Mucosa of stomach (tissue), 1 donor: Measurements from ENCODE around the gene RGMA.
"Not testable (repeated sequence)": the region's sequence is repeated elsewhere in the genome, so short reads cannot be mapped to it uniquely, and the experiment has no call there.

Experiments used
- H3K27me3 ChIP-seq: one replicate; pipeline ENCODE4 v1.7.0; 2013; ENCODE audit warnings: mild to moderate bottlenecking, low read length; ENCODE audit not compliant: control insufficient read depth, insufficient read depth
- H3K36me3 ChIP-seq: one replicate; pipeline ENCODE4 v1.7.0; 2013; ENCODE audit warnings: low read length; ENCODE audit not compliant: control insufficient read depth, insufficient read depth
- H3K4me1 ChIP-seq: one replicate; pipeline ENCODE4 v1.7.0; 2013; ENCODE audit warnings: mild to moderate bottlenecking, low read length; ENCODE audit not compliant: control insufficient read depth, insufficient read depth
- H3K4me3 ChIP-seq: one replicate; pipeline ENCODE4 v1.7.0; 2013; ENCODE audit warnings: low read length
- H3K9ac ChIP-seq: one replicate; pipeline ENCODE4 v1.7.0; 2013; ENCODE audit warnings: mild to moderate bottlenecking, low read length, moderate library complexity
- H3K9me3 ChIP-seq: one replicate; pipeline ENCODE4 v1.7.0; 2013; ENCODE audit warnings: mild to moderate bottlenecking, low read length, moderate library complexity; ENCODE audit not compliant: control insufficient read depth
- donor health status: Pancreatic carcinoma.

Gene RGMA

DNA sequence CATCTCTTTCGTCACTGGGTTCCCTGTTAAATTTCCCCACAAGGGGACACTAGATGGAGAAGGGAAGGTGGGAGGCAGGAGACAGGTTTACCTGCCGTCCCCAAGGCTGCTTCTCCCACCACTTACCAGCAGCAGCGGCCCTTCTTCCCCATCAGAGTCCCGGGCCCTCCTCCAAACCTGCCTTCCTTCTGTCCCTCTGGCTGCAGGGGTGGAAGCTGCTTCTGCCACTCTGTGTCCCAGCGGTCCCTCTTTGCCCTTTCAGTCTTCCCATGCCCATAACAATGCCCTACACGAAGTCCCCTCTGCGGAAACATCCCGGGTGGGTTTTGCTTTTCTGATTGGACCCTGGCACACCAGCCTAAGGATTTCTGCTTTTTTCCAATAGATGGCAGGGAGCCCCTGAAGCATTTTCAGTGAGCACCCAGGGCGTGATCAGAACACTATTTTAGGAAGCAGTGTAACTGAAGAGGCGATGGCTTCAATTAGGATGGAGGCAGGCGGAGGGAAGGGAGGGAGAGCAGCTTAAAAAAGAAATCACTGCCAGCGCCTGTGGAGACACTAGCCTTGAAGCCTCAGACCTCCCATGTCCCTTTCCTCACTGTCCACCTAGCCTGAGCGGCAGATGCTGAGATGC, 26.3 kb downstream of the RGMA start:
- not testable (repeated sequence) for H3K27me3 ChIP-seq, H3K36me3 ChIP-seq, H3K9ac ChIP-seq, H3K9me3 ChIP-seq, H3K4me1 ChIP-seq, H3K4me3 ChIP-seq

DNA sequence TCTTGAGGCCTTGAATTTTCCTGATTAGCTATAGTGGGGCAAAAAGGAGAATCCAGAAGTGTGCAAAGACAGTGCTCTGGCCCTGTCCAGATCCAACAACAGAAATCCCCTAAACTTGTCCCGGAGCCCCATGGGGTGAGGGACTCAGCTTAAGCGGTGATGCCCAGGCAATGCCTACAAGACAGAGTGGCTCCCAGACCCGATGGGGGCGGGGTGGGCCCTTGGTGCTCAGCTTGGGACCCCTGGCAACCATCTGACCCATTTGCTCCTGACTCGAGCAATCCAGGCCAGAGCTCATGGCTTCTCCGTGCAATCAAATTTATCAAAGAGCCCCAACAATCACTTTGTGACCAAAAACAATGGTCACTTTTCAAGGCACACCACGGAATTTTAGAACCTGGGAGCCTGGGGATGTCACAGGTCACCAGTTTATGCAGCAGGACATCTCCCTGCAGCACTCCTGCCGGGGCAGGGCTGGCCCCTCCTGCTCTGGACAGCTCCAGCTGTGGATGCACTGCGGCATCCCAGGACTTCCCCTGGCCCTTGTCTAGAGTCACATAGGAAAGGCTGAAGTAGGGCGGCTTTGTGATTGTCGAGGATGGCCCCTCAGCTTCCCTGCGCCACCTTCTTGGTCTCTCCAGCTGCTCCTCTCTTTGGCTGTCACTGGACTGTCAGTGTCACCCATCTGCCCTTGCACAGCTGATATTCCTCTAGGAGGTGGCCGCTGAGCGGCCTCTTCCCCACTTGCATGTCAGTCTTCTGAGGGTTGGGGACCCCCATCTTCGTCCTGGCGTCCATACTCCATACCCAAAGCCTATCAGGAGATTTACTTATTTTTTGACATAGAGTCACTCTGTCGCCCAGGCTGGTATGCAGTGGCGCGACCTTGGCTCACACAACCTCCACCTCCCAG, 28.4 kb downstream of the RGMA start:
- H3K4me1 ChIP-seq: no peaks in the 10 kb centered on the region

DNA sequence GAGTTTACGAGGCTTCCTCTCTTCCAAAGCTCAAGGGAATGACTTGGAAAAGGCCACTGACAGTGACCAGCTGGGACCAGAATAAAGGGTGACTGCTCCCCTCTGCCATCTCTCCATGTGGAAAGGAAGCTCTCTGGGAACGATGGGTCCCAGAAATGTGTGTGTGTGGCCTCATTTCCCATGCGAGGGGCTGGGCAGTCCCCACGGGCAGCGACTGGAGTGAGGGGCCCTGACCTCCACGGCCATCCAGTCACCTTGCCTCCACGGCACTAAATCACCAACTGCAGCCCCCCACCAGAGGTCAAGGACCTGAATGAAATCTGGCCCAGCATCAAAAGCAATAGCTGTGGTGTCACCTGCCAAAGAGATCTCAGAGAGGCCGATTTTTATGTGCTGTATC, 29.6 kb downstream of the RGMA start:
- Histone ChIP-seq H3K9ac (no peak overlapping the region), H3K36me3 (no peaks in the 10 kb centered on the region), H3K4me3 (no peak overlapping the region), H3K27me3 (peaks cover 9% of the 10 kb centered on the region), H3K4me1 (no peaks in the 10 kb centered on the region), H3K9me3 (no peaks in the 10 kb centered on the region)

More for the DNA sequence above, 28.4 kb downstream of the RGMA start:
- H3K36me3 ChIP-seq: no peaks in the 10 kb centered on the region
- H3K27me3 ChIP-seq: peaks cover 10% of the 10 kb centered on the region
- no peak overlapping the region for H3K9ac ChIP-seq
- no peak overlapping the region for H3K4me3 ChIP-seq
- no peaks in the 10 kb centered on the region for H3K9me3 ChIP-seq

DNA sequence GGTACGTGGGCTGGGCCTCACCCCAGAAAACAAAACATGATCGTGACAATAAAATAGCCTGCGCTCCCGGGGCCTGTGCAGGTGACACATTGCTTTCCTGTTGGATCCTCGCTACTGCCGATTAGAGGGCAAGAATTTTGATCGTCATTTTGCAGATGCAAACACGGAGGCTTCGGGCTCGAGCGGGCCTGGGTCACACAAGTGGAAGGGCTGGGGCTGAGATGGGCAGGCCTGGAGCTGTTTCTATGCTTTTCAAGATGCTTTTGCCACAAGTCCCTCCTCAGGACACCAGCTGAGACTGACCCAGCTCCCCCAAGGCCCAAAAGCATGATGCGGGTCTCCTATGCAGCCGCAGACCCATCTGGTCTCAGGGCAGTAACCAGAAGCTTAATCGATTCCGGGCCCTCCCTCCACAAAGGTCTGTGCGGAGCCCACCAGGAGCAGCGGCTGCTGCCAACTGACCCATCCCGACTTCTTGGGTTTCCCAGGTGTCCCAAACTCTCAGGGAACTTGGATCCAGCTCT, 30.0 kb downstream of the RGMA start:
- Histone ChIP-seq H3K4me1 (no peaks in the 10 kb centered on the region), H3K9me3 (no peaks in the 10 kb centered on the region), H3K27me3 (peaks cover 4% of the 10 kb centered on the region), H3K9ac (no peak overlapping the region), H3K4me3 (no peak overlapping the region), H3K36me3 (no peaks in the 10 kb centered on the region)

DNA sequence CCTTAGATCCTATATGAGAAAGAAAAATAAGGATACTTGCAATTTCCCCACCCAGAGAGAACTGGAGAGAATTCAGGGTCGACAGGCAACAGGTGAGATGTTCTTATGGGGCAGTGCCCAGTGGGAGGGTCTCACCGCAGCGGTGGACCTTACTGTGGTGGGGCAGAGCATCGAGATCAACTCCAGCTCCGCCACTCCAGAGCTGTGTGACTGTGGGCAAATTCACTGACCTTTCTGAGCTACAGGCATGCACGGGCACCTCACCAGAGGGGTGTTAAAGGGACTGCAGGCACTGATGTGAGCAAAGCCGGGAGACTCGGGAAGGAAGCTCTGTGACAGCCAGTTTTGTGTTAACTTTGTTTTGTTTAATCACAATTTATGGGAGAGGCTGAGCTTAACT, 30.9 kb downstream of the RGMA start:
- Histone ChIP-seq H3K27me3 (peaks cover 5% of the 10 kb centered on the region), H3K9me3 (no peaks in the 10 kb centered on the region), H3K9ac (no peak overlapping the region), H3K4me3 (no peak overlapping the region), H3K36me3 (no peaks in the 10 kb centered on the region), H3K4me1 (no peaks in the 10 kb centered on the region)

DNA sequence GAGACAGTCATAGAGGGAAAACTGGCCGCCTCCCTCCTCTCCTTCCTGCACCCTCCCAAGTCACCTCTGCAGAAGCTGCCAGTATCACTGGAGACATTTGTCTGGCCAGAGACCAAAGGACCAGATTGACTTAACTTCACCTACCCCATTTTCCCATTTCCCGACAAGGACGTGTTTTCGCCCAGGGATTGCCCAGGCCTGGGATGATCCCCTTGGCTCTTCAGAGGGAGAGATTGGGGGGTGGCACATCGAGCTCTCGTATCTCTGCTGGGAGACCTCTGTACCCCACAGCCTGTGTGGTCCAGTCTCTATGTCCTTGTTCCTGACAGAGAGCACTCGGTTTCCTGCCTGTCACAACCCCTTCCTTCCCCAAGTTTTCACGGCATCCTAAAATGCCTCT, 31.4 kb downstream of the RGMA start:
- Histone ChIP-seq H3K27me3 (peaks cover 5% of the 10 kb centered on the region), H3K4me1 (no peaks in the 10 kb centered on the region), H3K4me3 (no peak overlapping the region), H3K36me3 (no peaks in the 10 kb centered on the region), H3K9ac (no peak overlapping the region), H3K9me3 (no peaks in the 10 kb centered on the region)

DNA sequence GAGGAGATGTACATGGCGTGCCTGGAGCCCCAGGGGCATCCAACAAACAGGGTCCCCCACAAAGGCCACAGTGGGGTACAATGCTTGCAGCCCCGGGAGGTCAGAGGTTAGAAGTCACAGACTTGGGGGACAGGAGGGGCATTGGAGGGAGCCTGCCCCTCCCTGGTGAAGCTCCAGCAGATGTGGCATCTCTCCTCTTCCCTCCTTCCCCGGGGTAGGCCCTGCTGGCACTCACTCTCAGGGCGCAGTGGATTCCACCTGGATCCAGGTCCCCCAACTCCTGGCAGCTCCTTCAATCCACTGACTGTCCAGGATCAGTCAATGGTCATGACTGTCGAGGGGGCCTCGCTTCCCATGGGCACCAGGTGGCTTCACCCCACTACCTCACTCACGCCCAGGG, 32.2 kb downstream of the RGMA start:
- Histone ChIP-seq H3K4me1 (no peaks in the 10 kb centered on the region), H3K27me3 (peaks cover 5% of the 10 kb centered on the region), H3K36me3 (no peaks in the 10 kb centered on the region), H3K9ac (no peak overlapping the region), H3K4me3 (no peak overlapping the region), H3K9me3 (no peaks in the 10 kb centered on the region)

DNA sequence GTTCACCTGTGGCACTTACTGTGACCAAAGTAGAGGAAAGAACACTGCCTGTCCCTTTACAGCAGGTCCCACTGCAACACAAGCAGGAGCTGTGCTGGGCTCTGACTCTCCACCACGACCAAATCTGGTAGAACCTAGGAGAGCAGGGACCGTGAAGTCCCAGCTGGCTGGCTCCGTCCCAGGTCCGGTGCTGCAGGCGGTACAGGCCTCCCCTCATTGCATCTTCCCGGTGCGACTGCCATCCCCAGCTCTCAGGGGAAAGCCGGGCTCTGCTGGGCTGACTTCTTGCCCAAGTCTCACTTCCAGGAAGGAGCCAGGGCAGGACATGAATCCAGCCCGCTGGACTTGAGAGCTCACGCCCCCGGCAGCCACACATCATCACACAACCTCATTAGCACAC, 33.8 kb downstream of the RGMA start:
- H3K9me3 ChIP-seq: no peaks in the 10 kb centered on the region
- H3K4me1 ChIP-seq: no peaks in the 10 kb centered on the region
- H3K27me3 ChIP-seq: peaks cover 5% of the 10 kb centered on the region
- H3K4me3 ChIP-seq: no peak overlapping the region
- no peaks in the 10 kb centered on the region for H3K36me3 ChIP-seq
- no peak overlapping the region for H3K9ac ChIP-seq

DNA sequence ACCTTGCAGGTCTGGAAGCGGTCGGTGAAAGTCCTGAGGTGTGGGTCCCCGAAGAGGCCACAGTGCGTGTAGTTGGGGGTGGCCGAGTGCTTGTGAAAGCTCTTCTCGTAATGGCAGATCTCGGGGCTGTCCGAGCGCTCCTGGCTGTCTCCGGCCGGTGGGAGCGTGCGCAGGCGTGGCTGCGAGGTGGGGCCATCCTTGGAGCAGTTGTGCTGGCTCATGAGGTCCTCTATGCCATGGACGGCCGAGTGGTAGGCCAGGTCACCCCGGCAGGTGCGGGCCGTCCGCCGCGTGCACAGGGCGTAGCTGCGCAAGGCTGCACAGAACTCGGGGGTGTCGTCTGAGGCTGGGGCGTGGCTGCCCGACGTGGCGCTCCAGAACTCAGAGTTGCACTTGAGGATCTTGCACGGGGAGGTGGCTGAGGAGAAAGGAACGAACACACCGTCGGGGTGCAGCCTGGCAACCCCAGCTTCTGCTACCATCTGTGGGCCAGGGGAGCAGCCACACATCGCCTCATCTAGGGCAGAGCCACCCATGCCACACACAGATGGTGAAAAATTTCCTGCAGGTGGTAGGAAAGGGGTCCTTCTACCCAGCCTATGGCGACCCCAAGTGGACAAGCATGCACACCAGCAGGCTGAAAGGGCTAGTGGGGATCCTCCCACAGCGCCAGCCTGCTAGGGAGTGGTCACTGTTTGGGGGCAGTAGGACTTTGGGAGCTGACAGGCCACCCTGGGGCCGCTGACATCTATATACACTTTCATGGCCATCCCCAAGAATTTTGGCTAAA, 36.7 kb downstream of the RGMA start:
- Histone ChIP-seq H3K4me1 (no peaks in the 10 kb centered on the region), H3K36me3 (no peaks in the 10 kb centered on the region), H3K9ac (no peak overlapping the region), H3K9me3 (no peaks in the 10 kb centered on the region), H3K27me3 (peaks cover 11% of the 10 kb centered on the region), H3K4me3 (no peak overlapping the region)

DNA sequence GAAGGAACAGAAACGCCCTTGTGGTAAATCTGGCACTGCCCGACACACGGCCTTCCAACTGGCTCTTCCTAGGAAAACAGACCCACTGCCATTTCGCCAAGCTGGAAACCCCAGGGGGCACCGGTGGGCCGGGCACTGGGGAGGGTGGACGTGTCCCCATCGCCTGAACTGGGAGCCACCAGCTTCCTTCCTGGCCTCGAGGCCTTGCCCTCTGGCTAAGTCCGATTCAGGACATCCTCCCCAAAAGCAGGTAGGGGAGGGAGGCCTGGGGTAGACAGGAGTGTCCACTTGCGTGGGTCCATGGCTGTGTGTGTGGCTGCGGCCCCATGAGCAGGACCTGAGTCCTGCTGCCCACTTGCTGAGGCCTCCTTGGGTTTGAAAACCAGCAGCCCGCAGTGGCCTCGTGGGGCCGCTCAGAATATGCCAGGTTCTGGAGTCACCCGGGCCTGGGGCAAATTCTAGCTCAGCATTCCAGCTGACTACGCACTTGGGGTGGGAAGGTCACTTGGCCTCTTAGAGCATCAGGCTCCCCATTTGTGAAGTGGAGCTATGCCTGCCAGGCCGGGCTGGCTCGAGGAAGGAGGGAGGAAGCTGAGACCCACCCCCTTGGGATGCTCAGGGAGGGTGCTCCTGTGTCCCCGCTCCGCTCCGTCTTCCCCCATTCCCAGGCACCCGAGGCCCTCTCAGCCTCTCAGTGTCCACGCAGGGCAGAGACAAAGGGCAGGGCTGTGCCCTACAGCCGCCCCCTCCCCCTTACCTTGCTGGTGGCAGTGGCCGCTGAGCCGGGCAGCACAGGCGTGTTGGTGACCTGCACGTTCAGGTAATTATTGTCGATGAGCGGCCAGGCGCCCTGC, 37.5 kb downstream of the RGMA start:
- Histone ChIP-seq H3K4me3 (no peak overlapping the region), H3K9ac (no peak overlapping the region), H3K27me3 (peaks cover 11% of the 10 kb centered on the region), H3K36me3 (no peaks in the 10 kb centered on the region), H3K4me1 (no peaks in the 10 kb centered on the region), H3K9me3 (no peaks in the 10 kb centered on the region)

DNA sequence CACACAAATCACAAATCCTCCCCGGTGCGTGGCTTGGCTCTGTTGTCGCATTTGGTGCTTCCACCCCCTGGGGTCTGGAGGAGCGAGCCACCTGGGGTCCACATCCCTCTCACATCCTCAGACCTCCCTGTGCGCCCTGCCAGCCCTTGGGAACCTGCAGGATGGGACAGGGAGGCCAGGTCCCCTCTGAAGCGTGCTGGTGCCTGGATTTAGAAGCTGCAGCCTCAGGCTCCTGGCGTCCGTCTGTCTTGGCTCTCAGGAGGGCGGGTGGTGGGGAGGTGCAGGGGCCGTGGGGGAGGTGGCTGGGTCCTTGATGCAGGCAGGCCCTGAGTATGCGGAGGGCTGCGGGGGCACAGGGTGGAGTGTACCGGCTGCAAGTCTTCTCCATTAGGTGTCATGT, 38.4 kb downstream of the RGMA start:
- H3K36me3 ChIP-seq: no peaks in the 10 kb centered on the region
- no peaks in the 10 kb centered on the region for H3K4me1 ChIP-seq
- no peak overlapping the region for H3K9ac ChIP-seq
- H3K9me3 ChIP-seq: no peaks in the 10 kb centered on the region
- no peak overlapping the region for H3K4me3 ChIP-seq
- H3K27me3 ChIP-seq: peaks cover 11% of the 10 kb centered on the region
